Activated CD4-positive, alpha-beta T cell treated with anti-CD3 and anti-CD28 coated beads, Interleukin-10, Interleukin-2, amounts not matched to agents 100 ng/mL and 50 ng/mL, durations not matched to agents 16 hours and 8 hours (primary cell): ENCODE data around the gene ACAP3.
A peak's percentile ranks its signal among the peaks of the same experiment; 100 is the strongest.

ENCODE experiments used
- DNase-seq: peaks from one replicate; pipeline ENCODE4 v3.0.0-alpha.2; 2020

The ACAP3 gene

GRCh38 chr1:1313500-1314236 is 5.9 kb upstream of the ACAP3 start:
- no peak for DNase-seq

- no peak for DNase-seq
These were observed 5.0 kb upstream of the ACAP3 start for GRCh38 chr1:1312450-1313314.

- DNase-seq = no peak
These were observed 3.7 kb upstream of the ACAP3 start for GRCh38 chr1:1311107-1312104.

- DNase-seq = no peak
These were observed 2.8 kb upstream of the ACAP3 start for GRCh38 chr1:1310476-1311053.

- DNase-seq = no peak
These were observed 2.3 kb upstream of the ACAP3 start for GRCh38 chr1:1310109-1310385.

GRCh38 chr1:1309251-1310108 is 1.8 kb upstream of the ACAP3 start:
- DNase-seq = no peak

- DNase-seq = no peak
These were observed 1.1 kb upstream of the ACAP3 start for GRCh38 chr1:1308756-1309250.

GRCh38 chr1:1307261-1307922 is 338 bp downstream of the ACAP3 start:
- DNase-seq = no peak

GRCh38 chr1:1306661-1307260 is 969 bp downstream of the ACAP3 start:
- no peak for DNase-seq

- DNase-seq = no peak
These were observed 1.6 kb downstream of the ACAP3 start for GRCh38 chr1:1306070-1306660.

- DNase-seq = peak; percentile 72
These were observed 2.2 kb downstream of the ACAP3 start for GRCh38 chr1:1305300-1306069.

- no peak for DNase-seq
These were observed 3.1 kb downstream of the ACAP3 start for GRCh38 chr1:1304331-1305299.

- no peak for DNase-seq
These were observed 4.0 kb downstream of the ACAP3 start for GRCh38 chr1:1303736-1304135.

GRCh38 chr1:1302951-1303509 is 4.7 kb downstream of the ACAP3 start:
- DNase-seq = no peak

GRCh38 chr1:1302006-1302430 is 5.7 kb downstream of the ACAP3 start:
- no peak for DNase-seq

- DNase-seq = no peak
These were observed 7.4 kb downstream of the ACAP3 start for GRCh38 chr1:1300352-1300739.

- DNase-seq = peak; percentile 32
These were observed 7.9 kb downstream of the ACAP3 start for GRCh38 chr1:1299686-1300351.
